Osteoblast (primary cell): ENCODE measurements around the gene SVOP. TPM values are rescaled to one million over a fixed set of nuclear protein-coding genes. Genes with fewer than 3 reads are reported as not detected.

Experiments used
- DNase-seq: peaks from one replicate; pipeline ENCODE4 v3.0.0; 2011; ENCODE audit warnings: low spot score, mixed read lengths; ENCODE audit not compliant: insufficient read length; ENCODE audit errors: missing footprints
- H2AFZ ChIP-seq: 2 replicates; pipeline ENCODE4 v1.6.0; 2011; ENCODE audit warnings: mild to moderate bottlenecking, low read length
- H3K27ac ChIP-seq: 2 replicates; pipeline ENCODE4 v1.5.1; 2011; ENCODE audit warnings: mild to moderate bottlenecking, low read depth, low read length, moderate library complexity
- H3K27me3 ChIP-seq: 2 replicates; pipeline ENCODE4 v1.6.0; 2012; ENCODE audit warnings: mild to moderate bottlenecking, control low read depth, inconsistent platforms, low read length, moderate library complexity; ENCODE audit not compliant: insufficient read depth
- H3K36me3 ChIP-seq: 2 replicates; pipeline ENCODE4 v1.5.1; 2011; ENCODE audit warnings: mild to moderate bottlenecking, low read length, control low read depth, moderate library complexity; ENCODE audit not compliant: insufficient read depth
- H3K4me1 ChIP-seq: 2 replicates; pipeline ENCODE4 v1.5.1; 2011; ENCODE audit warnings: mild to moderate bottlenecking, low read length, control low read depth, moderate library complexity; ENCODE audit not compliant: insufficient read depth
- H3K4me2 ChIP-seq: 2 replicates; pipeline ENCODE4 v1.6.0; 2011; ENCODE audit warnings: mild to moderate bottlenecking, low read length; ENCODE audit not compliant: insufficient read depth
- H3K4me3 ChIP-seq: fragments of 200-600 bp; sonication (generic); 3 replicates; pipeline ENCODE4 v1.5.1; 2012; ENCODE audit warnings: mild to moderate bottlenecking, low read length, inconsistent platforms; ENCODE audit not compliant: insufficient read depth
- H3K79me2 ChIP-seq: 2 replicates; pipeline ENCODE4 v1.6.0; 2012; ENCODE audit warnings: mild to moderate bottlenecking, low read length, control low read depth, inconsistent platforms; ENCODE audit not compliant: insufficient read depth
- H3K9me3 ChIP-seq: 2 replicates; pipeline ENCODE4 v1.5.1; 2011; ENCODE audit warnings: low read depth, low read length, control low read depth
- H4K20me1 ChIP-seq: 2 replicates; pipeline ENCODE4 v1.6.0; 2012; ENCODE audit warnings: mild to moderate bottlenecking, low read length, control low read depth; ENCODE audit not compliant: insufficient read depth
- CTCF ChIP-seq: IDR thresholded peaks from 2 replicates; pipeline ENCODE4 v1.5.1; 2011; ENCODE audit warnings: mild to moderate bottlenecking, low read depth, low read length, moderate library complexity; ENCODE audit errors: extremely low read depth
- total RNA-seq: library from RNA; depleted of rRNA; stranded (reverse); fragments of >200 nt; gene quantifications from 2 replicates; pipeline ENCODE4 v1.2.3, GENCODE V29; 2012

The SVOP gene
- total RNA-seq, 1 donor, result not detected

- no peaks in the 10 kb centered on the region for H3K36me3 ChIP-seq
- TF ChIP-seq CTCF, result no peak
- no peak overlapping the region for H3K27ac ChIP-seq
- no peaks in the 10 kb centered on the region for H3K79me2 ChIP-seq
- H3K4me1 ChIP-seq, result peaks cover 7% of the 10 kb centered on the region
- H3K4me2 ChIP-seq, result no peak overlapping the region
- no peak for DNase-seq
- peaks cover 5% of the 10 kb centered on the region for H3K27me3 ChIP-seq
- no peaks in the 10 kb centered on the region for H3K9me3 ChIP-seq
- H3K4me3 ChIP-seq, result no peak overlapping the region
- no peak overlapping the region for H2AFZ ChIP-seq
- H4K20me1 ChIP-seq, result no peaks in the 10 kb centered on the region
Measured at GRCh38 chr12:108955225-108955835, 65.5 kb downstream of the SVOP start.

GRCh38 chr12:108950991-108951739 lies 69.7 kb downstream of the SVOP start:
- no peaks in the 10 kb centered on the region for H3K36me3 ChIP-seq
- peak overlapping the region; percentile 74 for H3K4me2 ChIP-seq
- H3K27ac ChIP-seq, result no peak overlapping the region
- no peaks in the 10 kb centered on the region for H3K9me3 ChIP-seq
- H3K4me1 ChIP-seq, result peaks cover 7% of the 10 kb centered on the region
- H2AFZ ChIP-seq, result peak overlapping the region; percentile 81
- peak; percentile 91 for TF ChIP-seq CTCF
- no peaks in the 10 kb centered on the region for H4K20me1 ChIP-seq
- H3K79me2 ChIP-seq, result no peaks in the 10 kb centered on the region
- peak; percentile 77 for DNase-seq
- H3K27me3 ChIP-seq, result peaks cover 3% of the 10 kb centered on the region
- H3K4me3 ChIP-seq, result peak overlapping the region; percentile 50

- H3K27me3 ChIP-seq, result peaks cover 3% of the 10 kb centered on the region
- H3K4me1 ChIP-seq, result peaks cover 7% of the 10 kb centered on the region
- no peaks in the 10 kb centered on the region for H4K20me1 ChIP-seq
- no peak overlapping the region for H3K4me2 ChIP-seq
- TF ChIP-seq CTCF, result no peak
- no peak for DNase-seq
- H3K79me2 ChIP-seq, result no peaks in the 10 kb centered on the region
- H2AFZ ChIP-seq, result no peak overlapping the region
- no peaks in the 10 kb centered on the region for H3K9me3 ChIP-seq
- H3K36me3 ChIP-seq, result no peaks in the 10 kb centered on the region
- H3K4me3 ChIP-seq, result no peak overlapping the region
- no peak overlapping the region for H3K27ac ChIP-seq
Measured at GRCh38 chr12:108949976-108950375, 70.9 kb downstream of the SVOP start.

- TF ChIP-seq CTCF, result no peak
- Histone ChIP-seq H3K79me2 (no peaks in the 10 kb centered on the region), H3K27ac (no peak overlapping the region), H3K4me2 (no peak overlapping the region), H3K4me3 (no peak overlapping the region), H3K4me1 (peaks cover 7% of the 10 kb centered on the region), H3K27me3 (peaks cover 3% of the 10 kb centered on the region), H3K9me3 (no peaks in the 10 kb centered on the region), H2AFZ (no peak overlapping the region), H3K36me3 (no peaks in the 10 kb centered on the region), H4K20me1 (no peaks in the 10 kb centered on the region)
- DNase-seq, result peak; percentile 15
Measured at GRCh38 chr12:108948367-108948766, 72.5 kb downstream of the SVOP start.
